Mucosa of descending colon (tissue), 3 donors: ENCODE results near the gene APBB2. TPM values are rescaled to one million over a fixed set of nuclear protein-coding genes. Genes with fewer than 3 reads are reported as not detected.

Source experiments
- ATAC-seq: fragments of 200-7000 bp; cut with Tn5 transposase; one replicate; pipeline ENCODE4 v1.9.1; 2020; ENCODE audit warnings: mild to moderate bottlenecking, moderate library complexity
- DNase-seq, 3 donors: peaks; one replicate each; pipeline ENCODE4 v3.0.0-alpha.2; 2020
- H3K36me3 ChIP-seq: fragments of 200-600 bp; one replicate; pipeline ENCODE4 v1.8.0; 2021; ENCODE audit warnings: low read depth, mild to moderate bottlenecking
- H3K4me1 ChIP-seq: fragments of 200-600 bp; one replicate; pipeline ENCODE4 v1.8.0; 2021; ENCODE audit warnings: low read depth, mild to moderate bottlenecking
- H3K4me3 ChIP-seq: fragments of 200-600 bp; one replicate; pipeline ENCODE4 v1.8.0; 2021; ENCODE audit warnings: mild to moderate bottlenecking
- H3K9me3 ChIP-seq: fragments of 200-600 bp; one replicate; pipeline ENCODE4 v1.8.0; 2021; ENCODE audit warnings: mild to moderate bottlenecking
- intact Hi-C, 2 donors: fragments of 100-400 bp; cut with DNase I in 1 of 2; cut with micrococcal nuclease in 1 of 2; formaldehyde crosslinking; loops; one replicate each; pipeline versions ENCODE4 v1.11.0 to v1.11.1; 2022; cut with DNase I, micrococcal nuclease
- total RNA-seq, 3 donors: library from RNA; stranded (reverse); fragmentation: NEBNext Ultra II Directional in 2 of 3; extraction: Animal tissue kit (Norgen Biotek cat#: 25700) in 2 of 3; gene quantifications; one replicate each; pipeline versions ENCODE4 v1.2.1 to v1.2.4, GENCODE V29; 2021 to 2023
- TF ChIP-seq, protein P1 (sequence below): fragments of 200-600 bp; IDR thresholded peaks from one replicate; pipeline ENCODE4 v1.8.0; 2022; ENCODE audit warnings: antibody characterized with exemption, mild to moderate bottlenecking
- donor health status: DM: no; HTN: no; CAD: no; lungs with moderate emphysema.
- donor health status: DM: no; HTN: no; CAD: no.
- donor health status: DM: no; HTN: yes; CAD: no.

Gene APBB2
- total RNA-seq, 3 donors from 2014 or later = 26.3 to 68.3 (median 29.6) TPM

GRCh38 chr4:41143311-41144039, 70.9 kb downstream of the APBB2 start:
- ATAC-seq (peak; percentile 61), DNase-seq (peak in 1 of 3 donors; percentile 23)
- TF ChIP-seq, protein P1, sequence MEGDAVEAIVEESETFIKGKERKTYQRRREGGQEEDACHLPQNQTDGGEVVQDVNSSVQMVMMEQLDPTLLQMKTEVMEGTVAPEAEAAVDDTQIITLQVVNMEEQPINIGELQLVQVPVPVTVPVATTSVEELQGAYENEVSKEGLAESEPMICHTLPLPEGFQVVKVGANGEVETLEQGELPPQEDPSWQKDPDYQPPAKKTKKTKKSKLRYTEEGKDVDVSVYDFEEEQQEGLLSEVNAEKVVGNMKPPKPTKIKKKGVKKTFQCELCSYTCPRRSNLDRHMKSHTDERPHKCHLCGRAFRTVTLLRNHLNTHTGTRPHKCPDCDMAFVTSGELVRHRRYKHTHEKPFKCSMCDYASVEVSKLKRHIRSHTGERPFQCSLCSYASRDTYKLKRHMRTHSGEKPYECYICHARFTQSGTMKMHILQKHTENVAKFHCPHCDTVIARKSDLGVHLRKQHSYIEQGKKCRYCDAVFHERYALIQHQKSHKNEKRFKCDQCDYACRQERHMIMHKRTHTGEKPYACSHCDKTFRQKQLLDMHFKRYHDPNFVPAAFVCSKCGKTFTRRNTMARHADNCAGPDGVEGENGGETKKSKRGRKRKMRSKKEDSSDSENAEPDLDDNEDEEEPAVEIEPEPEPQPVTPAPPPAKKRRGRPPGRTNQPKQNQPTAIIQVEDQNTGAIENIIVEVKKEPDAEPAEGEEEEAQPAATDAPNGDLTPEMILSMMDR = no peak
- intact Hi-C loops = no loop called here
- no peaks in the 10 kb centered on the region for H3K36me3 ChIP-seq
- H3K9me3 ChIP-seq = no peaks in the 10 kb centered on the region
- no peak overlapping the region for H3K4me3 ChIP-seq
- H3K4me1 ChIP-seq = no peaks in the 10 kb centered on the region

DNA sequence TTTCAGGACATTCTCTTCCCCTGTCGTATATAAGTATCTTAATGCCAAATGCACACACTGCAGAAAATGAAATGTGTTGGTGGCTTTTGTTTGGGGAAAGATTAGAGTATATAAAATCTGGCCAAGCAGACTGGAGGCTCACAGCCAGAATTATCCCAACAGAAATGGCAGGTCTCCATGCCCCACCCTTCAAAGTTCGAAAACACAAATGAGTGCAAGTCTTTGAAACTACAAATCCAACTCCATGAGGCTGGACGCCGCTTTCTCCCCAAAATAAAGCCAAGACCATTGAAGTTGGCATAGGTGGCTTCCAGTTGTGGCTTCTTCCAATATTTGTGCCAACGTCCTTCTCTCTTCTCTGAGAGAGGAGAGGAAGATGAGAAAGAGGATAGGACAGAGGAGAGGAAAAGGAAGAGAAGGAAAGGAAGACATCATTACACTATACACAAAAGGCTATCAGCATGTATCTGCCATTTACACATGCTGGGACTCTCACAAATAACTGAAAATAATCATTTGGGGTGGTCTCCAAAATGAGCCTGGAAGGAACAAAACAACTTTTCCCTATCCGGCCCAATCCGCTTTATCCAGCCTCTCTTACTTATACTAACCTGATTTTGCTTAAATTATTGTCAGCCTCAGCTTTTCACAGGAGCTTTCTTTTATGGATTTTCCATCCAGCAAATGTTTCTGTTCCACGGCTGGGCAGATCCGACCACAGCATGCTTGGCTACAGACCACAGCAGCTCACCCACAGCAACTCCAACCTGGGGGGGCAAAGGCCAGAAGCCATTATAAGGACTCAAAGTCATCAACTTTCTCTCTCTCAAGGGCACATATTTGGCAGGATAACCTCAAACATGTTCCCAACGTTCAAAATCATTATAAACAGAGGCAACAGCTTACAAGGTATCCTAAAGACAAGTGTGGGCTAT, 71.7 kb downstream of the APBB2 start:
- TF ChIP-seq, protein P1 = no peak
- Histone ChIP-seq H3K4me3 (no peak overlapping the region), H3K9me3 (no peaks in the 10 kb centered on the region), H3K36me3 (no peaks in the 10 kb centered on the region), H3K4me1 (no peaks in the 10 kb centered on the region)
- DNase-seq = no peak
- intact Hi-C loops = no loop called here
- peak; percentile 30 for ATAC-seq

GRCh38 chr4:41141900-41142299, 72.4 kb downstream of the APBB2 start:
- intact Hi-C loops = no loop called here
- TF ChIP-seq, protein P1 = no peak
- no peak for ATAC-seq
- H3K9me3 ChIP-seq = no peaks in the 10 kb centered on the region
- no peaks in the 10 kb centered on the region for H3K4me1 ChIP-seq
- no peak for DNase-seq
- H3K36me3 ChIP-seq = no peaks in the 10 kb centered on the region
- H3K4me3 ChIP-seq = no peak overlapping the region

DNA sequence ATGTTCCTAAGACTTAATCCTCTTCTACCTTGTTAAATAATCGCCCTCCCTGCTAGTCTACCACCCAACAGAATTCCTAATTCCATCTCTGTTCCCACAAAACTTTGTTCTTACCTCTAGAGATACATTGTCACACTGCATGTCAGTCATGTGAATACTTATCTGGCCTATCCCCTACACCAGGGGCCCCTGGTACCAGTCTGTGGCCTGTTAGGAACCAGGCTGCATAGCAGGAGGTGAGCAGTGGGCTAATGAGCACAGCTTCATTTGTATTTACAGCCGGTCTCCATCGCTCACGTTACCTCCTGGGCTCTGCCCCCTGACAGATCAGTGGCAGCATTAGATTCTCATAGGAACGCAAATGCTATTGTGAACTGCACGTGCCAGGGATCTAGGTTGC, 73.9 kb downstream of the APBB2 start:
- Histone ChIP-seq H3K36me3 (no peaks in the 10 kb centered on the region), H3K4me3 (no peak overlapping the region), H3K9me3 (no peaks in the 10 kb centered on the region), H3K4me1 (peaks cover 3% of the 10 kb centered on the region)
- DNase-seq (no peak), ATAC-seq (no peak)
- intact Hi-C loops = no loop called here
- TF ChIP-seq, protein P1 = no peak

- DNase-seq (no peak), ATAC-seq (no peak)
- no peaks in the 10 kb centered on the region for H3K36me3 ChIP-seq
- H3K9me3 ChIP-seq = no peaks in the 10 kb centered on the region
- no peak overlapping the region for H3K4me3 ChIP-seq
- H3K4me1 ChIP-seq = peaks cover 14% of the 10 kb centered on the region
- intact Hi-C loops = no loop called here
- TF ChIP-seq, protein P1 = no peak
These were observed 76.5 kb downstream of the APBB2 start for GRCh38 chr4:41137879-41138278.
